Suprapubic skin (tissue), 4 donors: ENCODE data around the gene DUSP15.

Experiments
- EP300 ChIP-seq: sonication (generic); formaldehyde crosslinking; IDR thresholded peaks from one replicate; pipeline ENCODE4 v1.6.1; 2017; ENCODE audit warnings: antibody characterized with exemption
- POLR2A ChIP-seq, 2 donors: fragments of 450-650 bp; IDR thresholded peaks; one replicate each; pipeline ENCODE4 v1.6.1; 2017; ENCODE audit warnings: antibody characterized with exemption in 2 of 2, mild to moderate bottlenecking in 2 of 2, moderate library complexity in 2 of 2
- POLR2AphosphoS5 ChIP-seq, 3 donors: sonication (generic); formaldehyde crosslinking; IDR thresholded peaks; one replicate each; pipeline ENCODE4 v1.6.1; 2017; ENCODE audit warnings: antibody characterized with exemption in 3 of 3
- TF ChIP-seq, protein P1 (sequence below), 2 donors: fragments of 200-600 bp in 1 of 2; fragments of 450-650 bp in 1 of 2; sonication (generic) in 1 of 2; IDR thresholded peaks; one replicate each; pipeline ENCODE4 v1.5.1; 2016 to 2019; ENCODE audit warnings: antibody characterized with exemption in 2 of 2, mild to moderate bottlenecking in 1 of 2, moderate library complexity in 1 of 2

DNA sequence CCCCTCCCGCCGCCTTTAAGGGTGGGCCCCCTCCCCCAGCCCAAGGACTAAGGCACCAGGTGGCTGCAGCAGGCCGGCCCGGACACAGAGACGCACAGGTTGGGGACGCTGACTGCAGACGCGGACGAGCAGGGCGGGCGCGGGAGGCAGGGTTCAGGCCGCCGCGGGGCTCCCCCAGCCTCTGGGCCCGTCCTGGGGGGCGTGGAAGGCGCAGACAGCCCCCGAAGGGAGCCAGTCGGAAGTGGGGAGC lies 9.3 kb downstream of the DUSP15 start:
- TF ChIP-seq, protein P1, sequence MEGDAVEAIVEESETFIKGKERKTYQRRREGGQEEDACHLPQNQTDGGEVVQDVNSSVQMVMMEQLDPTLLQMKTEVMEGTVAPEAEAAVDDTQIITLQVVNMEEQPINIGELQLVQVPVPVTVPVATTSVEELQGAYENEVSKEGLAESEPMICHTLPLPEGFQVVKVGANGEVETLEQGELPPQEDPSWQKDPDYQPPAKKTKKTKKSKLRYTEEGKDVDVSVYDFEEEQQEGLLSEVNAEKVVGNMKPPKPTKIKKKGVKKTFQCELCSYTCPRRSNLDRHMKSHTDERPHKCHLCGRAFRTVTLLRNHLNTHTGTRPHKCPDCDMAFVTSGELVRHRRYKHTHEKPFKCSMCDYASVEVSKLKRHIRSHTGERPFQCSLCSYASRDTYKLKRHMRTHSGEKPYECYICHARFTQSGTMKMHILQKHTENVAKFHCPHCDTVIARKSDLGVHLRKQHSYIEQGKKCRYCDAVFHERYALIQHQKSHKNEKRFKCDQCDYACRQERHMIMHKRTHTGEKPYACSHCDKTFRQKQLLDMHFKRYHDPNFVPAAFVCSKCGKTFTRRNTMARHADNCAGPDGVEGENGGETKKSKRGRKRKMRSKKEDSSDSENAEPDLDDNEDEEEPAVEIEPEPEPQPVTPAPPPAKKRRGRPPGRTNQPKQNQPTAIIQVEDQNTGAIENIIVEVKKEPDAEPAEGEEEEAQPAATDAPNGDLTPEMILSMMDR (IDR thresholded peaks at IDR 0.05), result no peak
- TF ChIP-seq POLR2A (IDR thresholded peaks at IDR 0.05), result no peak
- TF ChIP-seq POLR2AphosphoS5 (IDR thresholded peaks at IDR 0.05), result no peak
- TF ChIP-seq EP300, result no peak
